ENCODE results near the gene CASP14.
A peak's percentile ranks its signal among the peaks of the same experiment; 100 is the strongest.

DNA sequence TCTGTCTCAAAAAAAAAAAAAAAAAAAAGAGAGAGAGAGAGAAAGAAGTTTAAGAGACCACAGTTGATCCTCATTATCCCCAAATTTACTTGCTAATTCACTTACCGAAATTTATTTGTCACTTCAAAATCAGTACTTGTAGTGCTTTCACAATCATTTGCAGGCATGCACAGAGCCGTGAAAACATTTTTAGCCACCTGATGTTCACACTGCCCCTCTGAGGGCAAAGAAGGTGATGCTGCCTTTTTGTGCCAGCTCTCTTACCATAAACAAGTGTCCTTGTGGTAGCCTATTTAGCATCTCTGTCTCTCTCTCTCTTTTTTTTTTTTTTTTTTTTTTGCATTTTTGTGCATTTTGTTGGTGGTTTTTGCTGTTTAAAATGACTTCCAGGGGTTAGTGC is 24.1 kb upstream of the CASP14 start:
- TF ChIP-seq, protein P1, sequence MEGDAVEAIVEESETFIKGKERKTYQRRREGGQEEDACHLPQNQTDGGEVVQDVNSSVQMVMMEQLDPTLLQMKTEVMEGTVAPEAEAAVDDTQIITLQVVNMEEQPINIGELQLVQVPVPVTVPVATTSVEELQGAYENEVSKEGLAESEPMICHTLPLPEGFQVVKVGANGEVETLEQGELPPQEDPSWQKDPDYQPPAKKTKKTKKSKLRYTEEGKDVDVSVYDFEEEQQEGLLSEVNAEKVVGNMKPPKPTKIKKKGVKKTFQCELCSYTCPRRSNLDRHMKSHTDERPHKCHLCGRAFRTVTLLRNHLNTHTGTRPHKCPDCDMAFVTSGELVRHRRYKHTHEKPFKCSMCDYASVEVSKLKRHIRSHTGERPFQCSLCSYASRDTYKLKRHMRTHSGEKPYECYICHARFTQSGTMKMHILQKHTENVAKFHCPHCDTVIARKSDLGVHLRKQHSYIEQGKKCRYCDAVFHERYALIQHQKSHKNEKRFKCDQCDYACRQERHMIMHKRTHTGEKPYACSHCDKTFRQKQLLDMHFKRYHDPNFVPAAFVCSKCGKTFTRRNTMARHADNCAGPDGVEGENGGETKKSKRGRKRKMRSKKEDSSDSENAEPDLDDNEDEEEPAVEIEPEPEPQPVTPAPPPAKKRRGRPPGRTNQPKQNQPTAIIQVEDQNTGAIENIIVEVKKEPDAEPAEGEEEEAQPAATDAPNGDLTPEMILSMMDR (IDR thresholded peaks at IDR 0.05; ENCODE audit: poor library complexity, severe bottlenecking): peak; percentile 43
- TF ChIP-seq TAF1 (IDR thresholded peaks at IDR 0.05; ENCODE audit: low read depth) (no peak), EZH2 (IDR thresholded peaks at IDR 0.05; ENCODE audit: borderline replicate concordance, insufficient read depth, low read length, poor library complexity, severe bottlenecking) (no peak)
